HT-29 (cell line): ENCODE measurements around the gene WWOX. TPM values are rescaled to one million over a fixed set of nuclear protein-coding genes. Genes with fewer than 3 reads are reported as not detected.
A peak's percentile ranks its signal among the peaks of the same experiment; 100 is the strongest.
"Not testable (repeated sequence)": the region's sequence is repeated elsewhere in the genome, so short reads cannot be mapped to it uniquely, and the experiment has no call there.

Source experiments
- DNase-seq: peaks from one replicate; pipeline ENCODE4 v3.0.0-alpha.2; 2015; ENCODE audit warnings: low spot score
- total RNA-seq: library from RNA; depleted of rRNA; stranded (reverse); fragments of >200 nt; shearing (Covaris generic); gene quantifications from 2 replicates; pipeline ENCODE4 v1.2.3, GENCODE V29; 2014

The WWOX gene
- total RNA-seq, 1 experiment from 2014 or later = 27.3 TPM

- no peak for DNase-seq
Observed at GRCh38 chr16:78490431-78490830, 391.0 kb downstream of the WWOX start.

- no peak for DNase-seq
Observed at GRCh38 chr16:78490847-78491246, 391.4 kb downstream of the WWOX start.

GRCh38 chr16:78493573-78493972 is 394.1 kb downstream of the WWOX start:
- DNase-seq = no peak

- DNase-seq = no peak
Observed at GRCh38 chr16:78494105-78494504, 394.7 kb downstream of the WWOX start.

GRCh38 chr16:78494674-78495073 is 395.2 kb downstream of the WWOX start:
- DNase-seq = no peak

GRCh38 chr16:78496189-78496588 is 396.7 kb downstream of the WWOX start:
- DNase-seq = no peak

- DNase-seq = no peak
Observed at GRCh38 chr16:78499399-78499798, 399.9 kb downstream of the WWOX start.

GRCh38 chr16:78500659-78501270 is 401.3 kb downstream of the WWOX start:
- DNase-seq = no peak

GRCh38 chr16:78501744-78502143 is 402.3 kb downstream of the WWOX start:
- DNase-seq = no peak

- no peak for DNase-seq
Observed at GRCh38 chr16:78502812-78503350, 403.4 kb downstream of the WWOX start.

GRCh38 chr16:78503602-78504001 is 404.1 kb downstream of the WWOX start:
- peak; percentile 59 for DNase-seq

GRCh38 chr16:78504401-78504851 is 405.0 kb downstream of the WWOX start:
- DNase-seq = no peak

- no peak for DNase-seq
Observed at GRCh38 chr16:78505036-78505435, 405.6 kb downstream of the WWOX start.

- no peak for DNase-seq
Observed at GRCh38 chr16:78505544-78506366, 406.3 kb downstream of the WWOX start.

- no peak for DNase-seq
Observed at GRCh38 chr16:78506367-78507193, 407.1 kb downstream of the WWOX start.

- no peak for DNase-seq
Observed at GRCh38 chr16:78507576-78507975, 408.1 kb downstream of the WWOX start.

GRCh38 chr16:78509965-78510364 is 410.5 kb downstream of the WWOX start:
- no peak for DNase-seq

- DNase-seq = no peak
Observed at GRCh38 chr16:78510496-78510895, 411.0 kb downstream of the WWOX start.

- DNase-seq = no peak
Observed at GRCh38 chr16:78513838-78514237, 414.4 kb downstream of the WWOX start.

GRCh38 chr16:78514888-78515287 is 415.4 kb downstream of the WWOX start:
- not testable (repeated sequence) for DNase-seq

GRCh38 chr16:78515421-78515820 is 416.0 kb downstream of the WWOX start:
- DNase-seq = no peak
